AG08395 (cell line): ENCODE results near the gene GINS1.
"Not testable (repeated sequence)": the region's sequence is repeated elsewhere in the genome, so short reads cannot be mapped to it uniquely, and the experiment has no call there.

ENCODE experiments used
- DNase-seq: peaks from one replicate; pipeline ENCODE4 v3.0.0; 2012; ENCODE audit warnings: mixed read lengths, low spot score

The GINS1 gene

GRCh38 chr20:25389858-25390537, 17.5 kb upstream of the GINS1 start:
- DNase-seq = peak; percentile 14

- DNase-seq = peak; percentile 97
These were observed 16.6 kb upstream of the GINS1 start, which contains the start of gene ABHD12 for GRCh38 chr20:25390538-25391528. TSS of gene ABHD12 (minus strand) at chr20:25390835. CDS start at chr20:25390703, 132 bp downstream.

- no peak for DNase-seq
These were observed 13.2 kb upstream of the GINS1 start for GRCh38 chr20:25394276-25394675.

DNA sequence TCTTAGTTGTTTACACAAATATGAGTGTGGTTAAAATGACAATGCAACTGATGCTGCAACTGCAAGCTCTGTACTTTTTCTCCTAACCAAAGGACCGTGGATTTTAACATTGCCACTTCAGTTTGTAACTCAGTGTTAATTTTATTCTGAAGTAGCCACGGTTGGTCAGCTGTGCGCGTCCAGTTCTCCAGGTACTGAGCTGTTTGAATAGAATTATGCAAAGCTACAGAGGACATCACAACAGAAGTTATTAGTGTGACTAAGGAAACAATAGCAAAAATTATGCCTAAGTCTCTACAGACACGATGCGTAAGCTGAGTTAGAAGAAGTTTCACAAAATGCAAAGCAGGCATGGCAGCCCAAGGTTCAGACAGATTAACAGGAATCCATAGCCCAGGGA, 12.5 kb upstream of the GINS1 start:
- no peak for DNase-seq

GRCh38 chr20:25397096-25397495, 10.4 kb upstream of the GINS1 start:
- no peak for DNase-seq

DNA sequence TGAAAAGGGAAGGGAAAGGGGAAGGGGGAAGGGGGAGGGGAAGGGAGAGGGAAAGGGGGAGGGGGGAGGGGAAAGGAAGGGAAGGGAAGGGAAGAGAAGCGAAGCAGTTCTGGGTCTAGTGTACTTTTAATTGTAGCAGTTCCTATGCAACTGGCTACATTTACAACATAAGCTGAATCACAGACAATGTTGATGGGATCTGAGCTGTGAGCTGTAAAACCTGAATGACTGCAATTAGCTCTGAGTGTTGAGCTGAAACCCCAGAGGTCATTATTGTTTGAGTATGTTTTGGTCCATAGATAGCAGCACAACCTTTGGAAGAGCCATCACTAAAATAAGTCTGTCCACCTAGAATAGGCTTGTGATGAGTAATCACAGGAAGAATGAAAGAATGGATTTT, 9.7 kb upstream of the GINS1 start:
- no peak for DNase-seq

GRCh38 chr20:25398376-25399036, 9.0 kb upstream of the GINS1 start:
- DNase-seq = no peak

- DNase-seq = peak; percentile 76
These were observed 8.4 kb upstream of the GINS1 start for GRCh38 chr20:25399037-25399430.

DNA sequence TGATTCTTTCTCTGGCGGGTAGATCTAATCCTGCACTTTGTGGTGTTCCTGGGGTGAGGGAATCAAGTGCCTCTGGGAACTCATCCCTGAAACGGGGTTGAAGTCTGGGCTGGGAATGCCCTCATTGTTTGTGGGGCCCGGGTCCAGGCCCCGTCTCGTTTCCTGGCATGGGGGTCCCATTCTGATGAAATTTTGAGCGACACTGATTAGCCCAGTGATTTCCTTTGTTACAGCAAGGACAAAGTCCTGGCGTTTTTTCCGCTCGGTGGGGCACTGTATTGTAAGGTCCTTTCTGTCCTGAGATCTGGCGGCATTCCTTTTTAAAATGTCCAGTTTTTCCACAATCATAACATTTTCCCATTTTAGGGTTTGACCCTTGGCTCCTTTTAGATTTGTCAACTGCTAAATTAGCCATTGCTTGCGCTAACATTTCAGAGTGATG, 7.2 kb upstream of the GINS1 start:
- DNase-seq = not testable (repeated sequence)

DNA sequence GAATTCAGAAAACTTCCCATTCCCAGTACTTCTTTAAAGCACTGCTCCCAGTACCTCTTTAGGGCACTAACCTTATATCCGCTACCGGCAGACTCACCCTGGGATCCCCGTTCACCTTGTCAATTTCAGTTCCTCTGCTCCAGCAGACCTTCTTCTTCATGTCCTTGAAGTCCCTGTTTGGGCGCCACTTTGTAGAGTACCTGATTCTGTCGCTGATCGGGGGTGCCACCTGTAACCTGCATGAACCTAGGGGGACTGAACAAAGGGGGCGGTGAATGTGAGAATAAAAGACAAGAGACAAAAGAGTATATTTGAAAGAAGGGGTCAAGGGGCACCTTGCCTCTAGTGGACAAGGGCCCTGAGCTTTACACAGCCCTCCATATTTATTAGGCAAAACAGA, 4.9 kb upstream of the GINS1 start:
- no peak for DNase-seq

- DNase-seq = no peak
These were observed 686 bp downstream of the GINS1 start for GRCh38 chr20:25408170-25408547.

DNA sequence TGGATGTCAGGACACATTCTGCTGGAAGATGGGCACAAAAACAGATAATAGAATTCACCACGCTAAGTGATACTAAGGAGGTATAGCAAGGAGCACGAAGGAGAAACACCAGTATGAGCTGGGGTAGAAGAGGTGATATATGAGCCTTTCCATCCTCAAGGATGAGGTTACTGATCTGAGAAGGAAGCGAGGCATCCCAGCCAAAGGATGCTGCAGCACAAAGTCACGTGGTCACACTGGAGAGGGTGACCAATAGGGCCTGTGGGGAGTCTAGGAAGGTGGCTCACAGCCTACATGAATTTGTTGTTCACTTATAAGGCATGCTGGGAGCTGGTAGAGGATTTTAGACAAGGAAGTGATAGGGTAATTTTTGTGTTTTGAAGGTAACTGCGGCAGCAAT, 1.4 kb downstream of the GINS1 start:
- DNase-seq = no peak

GRCh38 chr20:25418776-25419175, 11.3 kb downstream of the GINS1 start:
- DNase-seq = no peak

DNA sequence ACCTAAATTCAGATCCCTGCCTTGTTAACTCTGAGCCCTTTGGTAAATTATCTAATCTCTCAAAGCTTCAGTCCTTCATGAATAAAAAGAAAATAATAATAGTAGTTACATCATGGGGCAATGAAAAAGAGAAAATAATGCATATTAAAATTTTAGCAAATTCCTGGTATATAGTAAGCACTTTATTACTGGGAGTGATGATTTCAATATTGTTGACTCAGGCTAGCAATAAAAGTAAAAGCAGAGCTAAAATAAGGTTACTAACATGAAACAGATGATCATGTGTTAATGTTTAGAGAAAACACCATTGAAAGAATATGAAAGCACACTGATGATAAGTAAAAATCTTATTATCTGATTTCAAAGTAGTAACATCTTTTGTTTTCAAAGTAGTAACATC, 13.6 kb downstream of the GINS1 start:
- no peak for DNase-seq

GRCh38 chr20:25422032-25422431, 14.6 kb downstream of the GINS1 start:
- no peak for DNase-seq

DNA sequence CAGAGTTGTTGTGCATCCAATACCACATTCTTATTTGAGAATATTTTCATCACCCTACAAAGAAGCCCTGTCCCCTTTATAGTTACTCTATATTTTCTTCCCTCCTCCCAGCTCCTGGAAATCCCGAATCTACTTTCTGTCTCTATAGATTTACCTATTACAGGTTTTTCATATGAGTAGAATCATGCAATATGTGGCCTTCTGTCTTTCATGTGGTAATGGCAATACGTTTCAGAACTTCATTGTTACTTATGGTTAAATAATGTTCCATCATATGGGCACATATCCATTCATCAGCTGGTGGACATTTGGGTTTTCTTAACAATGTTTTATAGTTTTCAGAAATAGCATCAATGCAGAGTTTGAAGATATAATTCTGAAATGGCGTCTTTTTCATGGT, 17.1 kb downstream of the GINS1 start:
- DNase-seq = no peak

GRCh38 chr20:25437153-25437581, 29.7 kb downstream of the GINS1 start:
- DNase-seq = no peak

- DNase-seq = no peak
These were observed 31.9 kb downstream of the GINS1 start for GRCh38 chr20:25439328-25439727.

DNA sequence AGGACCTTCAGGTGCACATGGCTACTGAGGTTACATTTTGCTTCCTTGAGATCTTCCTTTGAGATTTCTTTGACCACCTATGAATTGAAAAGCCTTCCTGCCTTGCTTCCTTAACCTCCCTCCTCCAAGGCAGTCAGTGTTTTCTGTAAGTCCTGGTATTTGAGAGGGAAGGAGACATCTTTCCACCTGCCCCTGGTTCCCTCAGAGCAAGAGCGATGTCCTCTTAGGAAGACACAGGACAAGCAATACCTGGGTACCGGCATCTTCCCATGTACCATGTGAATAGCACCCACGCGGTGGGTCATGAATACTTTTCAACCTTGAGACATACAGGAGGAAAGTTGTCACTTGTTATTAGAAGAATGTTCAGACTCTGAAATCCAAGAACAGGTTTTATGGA, 37.1 kb downstream of the GINS1 start:
- DNase-seq = no peak

DNA sequence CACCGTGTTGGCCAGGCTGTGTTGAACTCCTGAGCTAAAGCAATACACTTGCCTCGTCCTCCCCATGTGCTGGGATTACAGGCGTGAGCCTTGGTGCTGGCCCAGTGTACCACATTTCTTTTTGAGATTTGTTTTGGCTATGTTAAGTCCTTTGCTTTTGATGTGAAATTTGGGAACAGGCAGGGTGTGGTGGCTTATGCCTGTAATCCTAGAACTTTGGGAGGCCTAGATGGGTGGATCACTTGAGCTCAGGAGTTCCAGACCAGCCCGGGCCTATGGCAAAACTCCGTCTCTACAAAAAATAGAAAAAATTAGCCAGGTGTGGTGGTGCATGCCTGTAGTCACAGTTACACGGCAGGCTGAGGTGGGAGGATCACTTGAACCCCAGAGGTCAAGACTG, 40.2 kb downstream of the GINS1 start:
- no peak for DNase-seq

GRCh38 chr20:25452333-25452732, 44.9 kb downstream of the GINS1 start:
- no peak for DNase-seq

GRCh38 chr20:25453035-25453810, 45.8 kb downstream of the GINS1 start:
- DNase-seq = no peak
